Loucy (cell line): Measurements from ENCODE around the gene MAP2K3.
A peak's percentile ranks its signal among the peaks of the same experiment; 100 is the strongest.

ENCODE experiments used
- H2AFZ ChIP-seq: fragments of 200-600 bp; sonication (generic); 2 replicates; pipeline ENCODE4 v1.6.0; 2016; ENCODE audit warnings: antibody characterized with exemption, mild to moderate bottlenecking, low read length, moderate library complexity
- H3F3A ChIP-seq: fragments of 200-600 bp; 2 replicates; pipeline ENCODE4 v1.6.0; 2016; ENCODE audit warnings: antibody characterized with exemption, low read depth, mild to moderate bottlenecking
- H3K27me3 ChIP-seq: fragments of 200-600 bp; sonication (generic); 2 replicates; pipeline ENCODE4 v1.6.1; 2014; ENCODE audit warnings: low read length, mild to moderate bottlenecking; ENCODE audit not compliant: insufficient read depth, poor library complexity, severe bottlenecking
- H3K36me3 ChIP-seq: fragments of 200-600 bp; sonication (generic); 2 replicates; pipeline ENCODE4 v1.6.1; 2016; ENCODE audit warnings: low read length; ENCODE audit not compliant: insufficient read depth
- H3K4me1 ChIP-seq: fragments of 200-600 bp; sonication (generic); 2 replicates; pipeline ENCODE4 v1.5.1; 2014; ENCODE audit warnings: low read length, mild to moderate bottlenecking; ENCODE audit not compliant: insufficient read depth, poor library complexity, severe bottlenecking
- H3K4me2 ChIP-seq: fragments of 200-600 bp; sonication (generic); 2 replicates; pipeline ENCODE4 v1.6.0; 2014; ENCODE audit warnings: antibody characterized with exemption, low read length, low read depth, mild to moderate bottlenecking; ENCODE audit not compliant: poor library complexity, severe bottlenecking
- H3K4me3 ChIP-seq: fragments of 200-600 bp; sonication (generic); 2 replicates; pipeline ENCODE4 v1.5.1; 2014; ENCODE audit warnings: low read length, mild to moderate bottlenecking, mixed read lengths; ENCODE audit not compliant: poor library complexity, severe bottlenecking
- H3K79me2 ChIP-seq: fragments of 200-600 bp; sonication (generic); 2 replicates; pipeline ENCODE4 v1.6.1; 2014; ENCODE audit warnings: low read length; ENCODE audit not compliant: insufficient read depth
- H3K9ac ChIP-seq: fragments of 200-600 bp; sonication (generic); 2 replicates; pipeline ENCODE4 v1.6.0; 2014; ENCODE audit warnings: mild to moderate bottlenecking, low read depth, low read length, moderate library complexity; ENCODE audit not compliant: poor library complexity, severe bottlenecking
- H3K9me2 ChIP-seq: fragments of 200-600 bp; sonication (generic); replicated peaks from 2 replicates; pipeline ENCODE4 v1.6.1; 2016; ENCODE audit warnings: low read depth, low read length, mixed read lengths
- H3K9me3 ChIP-seq: fragments of 200-600 bp; sonication (generic); 2 replicates; pipeline ENCODE4 v1.6.1; 2014; ENCODE audit warnings: mild to moderate bottlenecking, antibody characterized with exemption, low read length, low read depth; ENCODE audit not compliant: insufficient read depth
- H4K20me1 ChIP-seq: fragments of 200-600 bp; sonication (generic); 2 replicates; pipeline ENCODE4 v1.6.0; 2014; ENCODE audit warnings: antibody characterized with exemption, low read length, mild to moderate bottlenecking; ENCODE audit not compliant: insufficient read depth, poor library complexity, severe bottlenecking
- CTCF ChIP-seq: fragments of 200-600 bp; sonication (generic); conservative IDR thresholded peaks from 2 replicates; pipeline ENCODE4 v1.5.1; 2014; ENCODE audit warnings: mild to moderate bottlenecking, antibody characterized with exemption, low read length
- EZH2phosphoT487 ChIP-seq: fragments of 200-600 bp; IDR thresholded peaks from 2 replicates; pipeline ENCODE4 v1.6.1; 2018; ENCODE audit warnings: antibody characterized with exemption, mild to moderate bottlenecking, moderate library complexity, borderline replicate concordance

MAP2K3 gene

GRCh38 chr17:21282850-21283249 lies 1.7 kb upstream of the MAP2K3 start:
- Histone ChIP-seq H4K20me1 (peaks cover 17% of the 10 kb centered on the region), H3K9ac (no peak overlapping the region), H3K9me3 (no peaks in the 10 kb centered on the region), H3K36me3 (no peaks in the 10 kb centered on the region), H3K4me2 (no peak overlapping the region), H3F3A (no peaks in the 10 kb centered on the region), H3K9me2 (no peaks in the 10 kb centered on the region), H3K4me3 (no peak overlapping the region), H3K79me2 (peaks cover 31% of the 10 kb centered on the region), H2AFZ (no peak overlapping the region), H3K4me1 (peaks cover 31% of the 10 kb centered on the region), H3K27me3 (no peaks in the 10 kb centered on the region)
- TF ChIP-seq CTCF: no peak

DNA sequence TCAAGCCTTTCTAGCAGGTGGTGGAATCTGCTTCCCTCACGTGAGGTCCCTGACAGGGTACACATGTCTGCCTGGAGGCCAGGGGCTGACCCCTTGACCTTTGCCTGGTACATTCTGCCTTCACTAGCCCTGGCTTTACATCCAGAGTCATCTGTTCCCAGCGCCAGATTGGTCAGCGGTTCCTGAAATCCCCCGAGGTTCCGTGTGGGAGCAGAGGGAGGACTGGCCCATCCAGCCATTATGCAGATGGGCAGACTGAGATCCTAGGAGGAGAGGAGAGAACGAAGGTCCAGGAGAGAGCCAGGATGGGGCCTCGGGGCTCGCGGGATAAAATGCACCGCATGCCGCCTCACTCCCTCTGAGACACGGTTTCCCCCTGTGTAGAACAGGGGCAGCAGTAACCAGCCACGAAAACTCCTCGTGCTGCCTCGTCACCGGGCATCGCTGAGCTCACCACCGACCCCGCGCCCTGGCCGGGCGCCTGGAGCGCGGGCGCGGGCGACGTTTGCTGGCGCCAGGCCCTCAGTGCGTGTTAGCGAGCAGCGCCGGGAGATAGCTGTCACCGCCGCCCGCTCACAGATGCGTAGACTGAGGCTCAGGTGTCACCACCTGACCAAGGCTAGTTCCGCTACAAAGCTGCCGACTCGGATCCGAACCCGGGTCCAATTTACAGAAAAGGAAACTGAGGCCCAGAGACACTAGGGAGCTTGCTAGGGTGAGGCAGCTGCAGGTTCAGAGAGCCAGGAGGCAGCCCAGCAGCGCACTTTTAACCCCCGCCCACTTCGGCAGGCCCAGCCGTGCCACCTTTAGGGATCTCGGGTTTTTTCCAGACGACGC lies 811 bp upstream of the MAP2K3 start:
- Histone ChIP-seq H3K4me2 (peak overlapping the region; percentile 63), H3K27me3 (no peaks in the 10 kb centered on the region), H4K20me1 (peaks cover 21% of the 10 kb centered on the region), H3K79me2 (peaks cover 37% of the 10 kb centered on the region), H3K36me3 (no peaks in the 10 kb centered on the region), H3K9me2 (no peaks in the 10 kb centered on the region), H3K9me3 (no peaks in the 10 kb centered on the region), H3K4me1 (peaks cover 32% of the 10 kb centered on the region), H2AFZ (peak overlapping the region; percentile 51; the same call in 1 of the 2 replicates), H3K9ac (peak overlapping the region; percentile 26), H3F3A (no peaks in the 10 kb centered on the region), H3K4me3 (peak overlapping the region; percentile 92)
- no peak for TF ChIP-seq CTCF
- TF ChIP-seq EZH2phosphoT487: no peak

DNA sequence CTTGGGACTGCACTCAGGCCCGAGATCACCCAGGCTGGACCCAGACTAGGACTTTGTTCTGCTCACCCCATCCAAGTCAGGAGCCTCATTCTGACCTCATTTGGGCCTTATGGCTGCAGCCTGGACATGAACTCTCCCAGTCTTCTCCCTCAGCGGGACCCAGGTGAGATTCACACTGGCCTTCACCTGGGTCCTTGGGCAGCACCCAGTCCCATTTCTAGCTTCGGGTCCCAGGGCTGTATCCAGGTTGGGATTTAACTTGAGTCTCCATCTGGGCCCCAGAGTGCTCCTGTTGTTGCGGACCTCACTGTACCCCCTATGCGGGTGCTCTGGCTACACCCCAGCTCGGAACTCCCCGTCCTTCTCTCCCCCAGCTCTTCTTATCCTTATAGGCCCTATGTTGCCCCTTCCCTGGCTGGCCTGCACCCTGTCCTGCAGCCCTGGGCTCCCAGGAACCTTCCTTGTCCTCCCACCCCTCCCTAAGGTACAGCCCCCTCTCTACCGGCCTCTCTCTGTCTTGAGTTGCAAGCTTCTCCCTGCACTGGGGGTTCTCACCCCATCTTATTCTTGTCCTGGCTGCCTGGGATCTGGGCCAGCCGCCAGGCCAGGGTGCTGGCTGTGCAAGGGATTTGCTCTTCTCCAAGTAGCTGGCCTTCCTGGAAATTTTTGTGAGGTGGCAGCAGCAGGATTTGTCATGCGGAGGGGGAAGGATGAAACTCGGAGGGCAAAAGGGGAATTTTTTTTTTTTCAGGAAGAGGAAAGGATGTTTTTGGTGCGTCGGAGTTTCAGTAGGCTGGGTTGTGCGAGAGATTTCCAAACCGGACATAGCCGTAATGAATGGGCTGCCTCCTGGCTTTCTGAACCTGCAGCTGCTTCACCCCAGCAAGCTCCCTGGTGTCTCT lies 904 bp downstream of the MAP2K3 start:
- Histone ChIP-seq H3K79me2 (peaks cover 55% of the 10 kb centered on the region), H3K9me3 (no peaks in the 10 kb centered on the region), H3K36me3 (no peaks in the 10 kb centered on the region), H3K4me2 (peak overlapping the region; percentile 96), H4K20me1 (peaks cover 31% of the 10 kb centered on the region), H2AFZ (peak overlapping the region; percentile 71; the same call in 1 of the 2 replicates), H3K27me3 (no peaks in the 10 kb centered on the region), H3K4me1 (peaks cover 44% of the 10 kb centered on the region), H3F3A (no peaks in the 10 kb centered on the region), H3K9me2 (no peaks in the 10 kb centered on the region), H3K4me3 (peak overlapping the region; percentile 92), H3K9ac (peak overlapping the region; percentile 91)
- TF ChIP-seq CTCF: no peak
- no peak for TF ChIP-seq EZH2phosphoT487
